ENCODE results near the gene LGI2.

The LGI2 gene

DNA sequence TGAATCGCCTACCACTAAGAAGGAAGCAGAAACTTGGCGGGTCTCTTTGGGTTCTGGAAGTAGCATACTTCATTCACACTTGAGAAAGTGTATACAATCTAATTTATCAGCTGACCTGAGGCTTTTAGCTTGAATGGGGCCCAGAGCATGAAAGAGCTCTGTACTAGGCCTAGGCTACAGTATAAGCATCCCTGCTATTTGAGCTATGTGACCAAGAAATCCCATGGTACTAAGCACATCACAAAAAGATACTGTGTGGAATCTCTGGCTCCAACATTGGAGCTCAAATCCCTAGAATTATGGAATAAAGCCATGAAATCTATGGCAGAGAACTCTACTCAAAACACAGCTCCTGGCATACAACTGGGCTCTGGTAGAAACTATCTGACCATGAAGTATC lies 74.0 kb downstream of the LGI2 start:
- no peak for DNase-seq

DNA sequence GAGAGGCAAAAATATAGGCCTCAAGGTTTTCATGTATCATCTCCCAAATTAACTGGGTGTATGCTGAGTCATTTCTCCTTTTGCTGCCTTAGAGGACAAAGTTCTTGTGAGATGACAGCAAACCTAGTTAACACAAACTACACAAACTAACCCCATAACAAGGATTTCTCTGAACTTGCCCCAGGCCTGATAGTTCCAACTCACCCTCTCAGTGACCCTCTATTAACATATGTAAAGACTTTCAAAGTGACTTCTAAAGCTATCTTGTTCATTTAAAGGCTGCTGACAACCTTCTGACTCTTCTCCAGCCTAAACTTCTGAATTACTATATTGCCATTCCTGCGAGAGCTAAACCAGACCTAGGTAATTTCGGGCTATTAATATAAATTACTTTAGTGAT lies 74.7 kb downstream of the LGI2 start:
- no peak for DNase-seq

DNA sequence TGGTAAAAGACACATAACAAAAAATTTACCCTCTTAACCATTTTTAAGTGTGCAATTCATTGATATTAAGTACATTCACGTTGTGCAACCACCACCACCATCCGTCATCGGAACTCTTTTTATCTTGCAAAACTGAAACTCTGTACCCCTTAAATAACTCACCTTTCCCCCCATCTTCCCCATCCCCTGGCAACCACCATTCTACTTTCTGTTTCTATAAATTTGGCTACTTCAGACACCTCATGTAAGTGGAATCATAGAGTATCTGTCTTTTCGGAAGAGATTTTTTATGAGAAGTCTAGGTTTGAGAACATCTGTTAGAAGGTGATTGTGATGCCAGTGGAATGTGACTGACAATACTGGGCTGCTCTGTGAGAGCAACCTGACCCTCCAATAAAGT lies 78.1 kb downstream of the LGI2 start:
- no peak for DNase-seq

DNA sequence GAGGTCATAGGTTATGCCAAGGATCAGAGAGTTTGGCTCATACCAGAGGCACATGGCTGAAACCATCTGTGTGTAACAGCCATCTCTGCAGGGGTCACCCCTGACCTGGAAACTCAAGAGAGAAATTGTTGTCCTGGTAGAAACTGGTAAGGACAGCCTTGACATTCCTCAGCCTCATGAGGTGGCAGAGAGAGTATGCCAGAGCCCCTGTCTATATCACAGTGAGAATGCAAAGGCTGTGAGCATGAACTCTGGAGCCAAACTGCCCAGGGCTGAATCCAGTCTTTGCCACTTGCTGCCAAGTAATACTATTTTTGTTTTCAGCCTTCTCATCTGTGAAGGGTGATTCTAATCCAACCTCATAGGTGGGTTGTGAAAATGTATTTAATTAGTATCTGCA lies 80.8 kb downstream of the LGI2 start:
- DNase-seq: no peak

Measured in islet precursor cell (in vitro differentiated cells).